Measurements from ENCODE around the gene DBI.
"Not testable (repeated sequence)": the region's sequence is repeated elsewhere in the genome, so short reads cannot be mapped to it uniquely, and the experiment has no call there.

Gene DBI

GRCh38 chr2:119364798-119365197, 2.0 kb upstream of the DBI start:
- no peak for DNase-seq

GRCh38 chr2:119365436-119365835, 1.3 kb upstream of the DBI start:
- DNase-seq = no peak

- DNase-seq = peak in 2 of 58 donors; percentile 41 to 56
Measured at GRCh38 chr2:119366161-119366648, 572 bp upstream of the DBI start.

- peak in 52 of 58 donors; percentile 9 to 78 (median 64) for DNase-seq
Measured at GRCh38 chr2:119367472-119368099, 809 bp downstream of the DBI start.

- DNase-seq = peak in 3 of 58 donors; percentile 13 to 34 (median 28)
Measured at GRCh38 chr2:119369845-119370244, 3.1 kb downstream of the DBI start.

GRCh38 chr2:119371111-119371510, 4.3 kb downstream of the DBI start:
- peak in 54 of 58 donors; percentile 32 to 96 (median 76) for DNase-seq

GRCh38 chr2:119372778-119373568, 6.2 kb downstream of the DBI start:
- no peak for DNase-seq

GRCh38 chr2:119373907-119374745, 7.3 kb downstream of the DBI start:
- not testable (repeated sequence) for DNase-seq

- DNase-seq = not testable (repeated sequence)
Measured at GRCh38 chr2:119376406-119376805, 9.6 kb downstream of the DBI start.

GRCh38 chr2:119376810-119377209, 10.0 kb downstream of the DBI start:
- no peak for DNase-seq

GRCh38 chr2:119377294-119377992, 10.7 kb downstream of the DBI start:
- DNase-seq = no peak

GRCh38 chr2:119377993-119378345, 11.2 kb downstream of the DBI start:
- DNase-seq = no peak

GRCh38 chr2:119378566-119378965, 11.8 kb downstream of the DBI start:
- DNase-seq = no peak

GRCh38 chr2:119383410-119384140, 16.8 kb downstream of the DBI start:
- no peak for DNase-seq

GRCh38 chr2:119384971-119385370, 18.2 kb downstream of the DBI start:
- DNase-seq = no peak

GRCh38 chr2:119385466-119385865, 18.7 kb downstream of the DBI start:
- no peak for DNase-seq

- DNase-seq = peak in 54 of 58 donors; percentile 13 to 87 (median 61)
Measured at GRCh38 chr2:119387381-119388129, 20.8 kb downstream of the DBI start.

GRCh38 chr2:119389615-119390306, 23.0 kb downstream of the DBI start:
- DNase-seq = peak in 4 of 58 donors; percentile 6 to 42 (median 14)
